ENCODE data around the gene ACBD4.

DNA sequence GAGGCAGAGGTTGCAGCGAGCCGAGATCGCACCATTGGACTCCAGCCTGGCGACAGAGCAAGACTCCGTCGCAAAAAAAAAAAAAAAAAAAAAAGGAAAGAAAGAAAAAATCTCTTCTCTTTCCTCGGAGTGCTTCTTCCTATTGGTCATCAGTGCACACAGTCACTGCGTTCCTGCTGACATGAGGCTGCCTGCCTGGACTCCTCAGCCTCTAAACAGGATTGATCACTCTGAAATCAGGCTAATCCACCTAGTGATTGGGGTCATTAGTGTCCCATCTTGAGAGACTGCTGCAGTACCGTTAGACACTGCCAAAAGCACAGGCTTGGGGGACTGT is 34.0 kb upstream of the ACBD4 start:
- no peak for TF ChIP-seq ZNF426 (tag by site-specific recombination; IDR thresholded peaks at IDR 0.05)
- TF ChIP-seq BCL11A (tag by site-specific recombination; IDR thresholded peaks at IDR 0.05; ENCODE audit: low read depth) = no peak
- no peak for TF ChIP-seq OVOL3 (tag by site-specific recombination; IDR thresholded peaks at IDR 0.05)
- TF ChIP-seq, protein P1, sequence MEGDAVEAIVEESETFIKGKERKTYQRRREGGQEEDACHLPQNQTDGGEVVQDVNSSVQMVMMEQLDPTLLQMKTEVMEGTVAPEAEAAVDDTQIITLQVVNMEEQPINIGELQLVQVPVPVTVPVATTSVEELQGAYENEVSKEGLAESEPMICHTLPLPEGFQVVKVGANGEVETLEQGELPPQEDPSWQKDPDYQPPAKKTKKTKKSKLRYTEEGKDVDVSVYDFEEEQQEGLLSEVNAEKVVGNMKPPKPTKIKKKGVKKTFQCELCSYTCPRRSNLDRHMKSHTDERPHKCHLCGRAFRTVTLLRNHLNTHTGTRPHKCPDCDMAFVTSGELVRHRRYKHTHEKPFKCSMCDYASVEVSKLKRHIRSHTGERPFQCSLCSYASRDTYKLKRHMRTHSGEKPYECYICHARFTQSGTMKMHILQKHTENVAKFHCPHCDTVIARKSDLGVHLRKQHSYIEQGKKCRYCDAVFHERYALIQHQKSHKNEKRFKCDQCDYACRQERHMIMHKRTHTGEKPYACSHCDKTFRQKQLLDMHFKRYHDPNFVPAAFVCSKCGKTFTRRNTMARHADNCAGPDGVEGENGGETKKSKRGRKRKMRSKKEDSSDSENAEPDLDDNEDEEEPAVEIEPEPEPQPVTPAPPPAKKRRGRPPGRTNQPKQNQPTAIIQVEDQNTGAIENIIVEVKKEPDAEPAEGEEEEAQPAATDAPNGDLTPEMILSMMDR (tag by site-specific recombination; IDR thresholded peaks at IDR 0.05) = no peak
- no peak for TF ChIP-seq KLF16 (tag by site-specific recombination; IDR thresholded peaks at IDR 0.05)
- TF ChIP-seq, protein P2, sequence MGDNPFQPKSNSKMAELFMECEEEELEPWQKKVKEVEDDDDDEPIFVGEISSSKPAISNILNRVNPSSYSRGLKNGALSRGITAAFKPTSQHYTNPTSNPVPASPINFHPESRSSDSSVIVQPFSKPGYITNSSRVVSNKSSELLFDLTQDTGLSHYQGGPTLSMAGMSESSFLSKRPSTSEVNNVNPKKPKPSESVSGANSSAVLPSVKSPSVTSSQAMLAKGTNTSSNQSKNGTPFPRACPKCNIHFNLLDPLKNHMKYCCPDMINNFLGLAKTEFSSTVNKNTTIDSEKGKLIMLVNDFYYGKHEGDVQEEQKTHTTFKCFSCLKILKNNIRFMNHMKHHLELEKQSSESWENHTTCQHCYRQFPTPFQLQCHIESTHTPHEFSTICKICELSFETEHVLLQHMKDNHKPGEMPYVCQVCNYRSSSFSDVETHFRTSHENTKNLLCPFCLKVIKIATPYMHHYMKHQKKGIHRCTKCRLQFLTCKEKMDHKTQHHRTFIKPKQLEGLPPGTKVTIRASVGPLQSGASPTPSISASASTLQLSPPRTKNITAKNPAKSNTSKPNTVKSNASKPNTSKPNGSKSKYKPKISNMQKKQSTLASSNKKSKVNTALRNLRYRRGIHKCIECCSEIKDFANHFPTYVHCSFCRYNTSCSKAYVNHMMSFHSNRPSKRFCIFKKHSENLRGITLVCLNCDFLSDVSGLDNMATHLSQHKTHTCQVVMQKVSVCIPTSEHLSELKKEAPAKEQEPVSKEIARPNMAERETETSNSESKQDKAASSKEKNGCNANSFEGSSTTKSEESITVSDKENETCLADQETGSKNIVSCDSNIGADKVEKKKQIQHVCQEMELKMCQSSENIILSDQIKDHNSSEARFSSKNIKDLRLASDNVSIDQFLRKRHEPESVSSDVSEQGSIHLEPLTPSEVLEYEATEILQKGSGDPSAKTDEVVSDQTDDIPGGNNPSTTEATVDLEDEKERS (tag by site-specific recombination; IDR thresholded peaks at IDR 0.05) = no peak
- TF ChIP-seq, protein P3, sequence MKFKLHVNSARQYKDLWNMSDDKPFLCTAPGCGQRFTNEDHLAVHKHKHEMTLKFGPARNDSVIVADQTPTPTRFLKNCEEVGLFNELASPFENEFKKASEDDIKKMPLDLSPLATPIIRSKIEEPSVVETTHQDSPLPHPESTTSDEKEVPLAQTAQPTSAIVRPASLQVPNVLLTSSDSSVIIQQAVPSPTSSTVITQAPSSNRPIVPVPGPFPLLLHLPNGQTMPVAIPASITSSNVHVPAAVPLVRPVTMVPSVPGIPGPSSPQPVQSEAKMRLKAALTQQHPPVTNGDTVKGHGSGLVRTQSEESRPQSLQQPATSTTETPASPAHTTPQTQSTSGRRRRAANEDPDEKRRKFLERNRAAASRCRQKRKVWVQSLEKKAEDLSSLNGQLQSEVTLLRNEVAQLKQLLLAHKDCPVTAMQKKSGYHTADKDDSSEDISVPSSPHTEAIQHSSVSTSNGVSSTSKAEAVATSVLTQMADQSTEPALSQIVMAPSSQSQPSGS (tag by site-specific recombination; IDR thresholded peaks at IDR 0.05; ENCODE audit: low read depth) = no peak
- no peak for TF ChIP-seq ZBTB8A (tag by site-specific recombination; IDR thresholded peaks at IDR 0.05)

Measured in HEK293 (cell line).